Neural crest cell (in vitro differentiated cells): ENCODE measurements around the gene WDR33. TPM values are rescaled to one million over a fixed set of nuclear protein-coding genes. Genes with fewer than 3 reads are reported as not detected.

Experiments used
- DNase-seq: peaks from one replicate; pipeline ENCODE4 v3.0.0; 2021; ENCODE audit warnings: low read depth, mixed read lengths, low spot score
- H3K27ac Mint-ChIP-seq: one replicate; pipeline ENCODE4 v1.8.0; 2021; ENCODE audit warnings: mild to moderate bottlenecking, mixed read lengths; ENCODE audit not compliant: unreplicated experiment
- H3K27me3 Mint-ChIP-seq: 2 replicates; pipeline ENCODE4 v1.8.0; 2021; ENCODE audit warnings: low read depth, mild to moderate bottlenecking, mixed read lengths
- H3K36me3 Mint-ChIP-seq: 2 replicates; pipeline ENCODE4 v1.8.0; 2021; ENCODE audit warnings: low read depth, mild to moderate bottlenecking, mixed read lengths
- H3K4me1 Mint-ChIP-seq: 2 replicates; pipeline ENCODE4 v1.8.0; 2021; ENCODE audit warnings: mixed read lengths
- H3K4me3 Mint-ChIP-seq: one replicate; pipeline ENCODE4 v1.8.0; 2021; ENCODE audit warnings: mild to moderate bottlenecking, mixed read lengths
- H3K9me3 Mint-ChIP-seq: 2 replicates; pipeline ENCODE4 v1.8.0; 2021; ENCODE audit warnings: mixed read lengths
- CTCF ChIP-seq: fragments of 200-600 bp; sonication (generic); conservative IDR thresholded peaks from 2 replicates; pipeline ENCODE4 v1.5.0; 2021; ENCODE audit warnings: antibody characterized with exemption, mild to moderate bottlenecking
- total RNA-seq: library from RNA; stranded (reverse); gene quantifications from 2 replicates; pipeline ENCODE4 v1.2.1, GENCODE V29; 2021

Gene WDR33
- total RNA-seq, 1 donor from 2014 or later, result 72.4 TPM

- no peak overlapping the region for H3K4me3 Mint-ChIP-seq
- DNase-seq, result no peak
- peaks cover 68% of the 10 kb centered on the region for H3K27me3 Mint-ChIP-seq
- H3K9me3 Mint-ChIP-seq, result no peaks in the 10 kb centered on the region
- H3K27ac Mint-ChIP-seq, result no peak overlapping the region
- TF ChIP-seq CTCF, result no peak
- H3K4me1 Mint-ChIP-seq, result peaks cover 5% of the 10 kb centered on the region
- H3K36me3 Mint-ChIP-seq, result no peaks in the 10 kb centered on the region
Measured at GRCh38 chr2:127670055-127670956, 140.7 kb downstream of the WDR33 start.

- TF ChIP-seq CTCF, result no peak
- no peak for DNase-seq
- Mint-ChIP-seq H3K36me3 (no peaks in the 10 kb centered on the region), H3K4me3 (no peak overlapping the region), H3K27me3 (peaks cover 73% of the 10 kb centered on the region), H3K4me1 (peaks cover 4% of the 10 kb centered on the region), H3K9me3 (no peaks in the 10 kb centered on the region), H3K27ac (no peak overlapping the region)
Measured at GRCh38 chr2:127669056-127669455, 141.9 kb downstream of the WDR33 start.

GRCh38 chr2:127665267-127665893 is 145.6 kb downstream of the WDR33 start:
- TF ChIP-seq CTCF, result no peak
- Mint-ChIP-seq H3K4me1 (peaks cover 32% of the 10 kb centered on the region), H3K27ac (no peak overlapping the region), H3K36me3 (no peaks in the 10 kb centered on the region), H3K9me3 (no peaks in the 10 kb centered on the region), H3K27me3 (peaks cover 57% of the 10 kb centered on the region), H3K4me3 (no peak overlapping the region)
- DNase-seq, result no peak

- DNase-seq, result no peak
- no peak overlapping the region for H3K27ac Mint-ChIP-seq
- no peaks in the 10 kb centered on the region for H3K36me3 Mint-ChIP-seq
- H3K4me1 Mint-ChIP-seq, result peaks cover 32% of the 10 kb centered on the region
- peaks cover 52% of the 10 kb centered on the region for H3K27me3 Mint-ChIP-seq
- H3K9me3 Mint-ChIP-seq, result no peaks in the 10 kb centered on the region
- no peak overlapping the region for H3K4me3 Mint-ChIP-seq
- TF ChIP-seq CTCF, result no peak
Measured at GRCh38 chr2:127664895-127665225, 146.1 kb downstream of the WDR33 start.

GRCh38 chr2:127664065-127664894 is 146.7 kb downstream of the WDR33 start:
- peaks cover 32% of the 10 kb centered on the region for H3K4me1 Mint-ChIP-seq
- H3K27ac Mint-ChIP-seq, result no peak overlapping the region
- no peaks in the 10 kb centered on the region for H3K36me3 Mint-ChIP-seq
- TF ChIP-seq CTCF, result no peak
- no peaks in the 10 kb centered on the region for H3K9me3 Mint-ChIP-seq
- peak overlapping the region; percentile 62 for H3K4me3 Mint-ChIP-seq
- H3K27me3 Mint-ChIP-seq, result peaks cover 48% of the 10 kb centered on the region
- DNase-seq, result peak; percentile 35
